ENCODE measurements around the gene KARS1.

The KARS1 gene

DNA sequence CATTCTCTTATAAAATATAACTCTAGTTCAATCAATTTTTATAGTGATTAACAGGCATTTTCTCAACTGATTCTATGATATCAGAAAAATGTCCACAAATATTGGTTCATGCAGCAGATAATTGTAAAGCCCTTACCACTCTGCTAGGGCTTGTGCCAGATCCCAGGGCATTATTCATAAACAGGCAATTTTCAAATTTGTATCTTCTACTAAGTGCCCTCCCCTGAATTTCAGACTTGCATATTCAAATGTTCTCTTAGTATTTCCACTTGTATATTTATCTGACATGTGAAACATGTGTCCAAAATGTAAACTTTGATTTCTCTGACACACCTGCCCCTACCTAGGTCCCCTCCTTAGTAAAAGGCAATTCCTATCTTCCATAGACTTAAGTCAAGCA, 20.0 kb upstream of the KARS1 start:
- TF ChIP-seq, protein P1, sequence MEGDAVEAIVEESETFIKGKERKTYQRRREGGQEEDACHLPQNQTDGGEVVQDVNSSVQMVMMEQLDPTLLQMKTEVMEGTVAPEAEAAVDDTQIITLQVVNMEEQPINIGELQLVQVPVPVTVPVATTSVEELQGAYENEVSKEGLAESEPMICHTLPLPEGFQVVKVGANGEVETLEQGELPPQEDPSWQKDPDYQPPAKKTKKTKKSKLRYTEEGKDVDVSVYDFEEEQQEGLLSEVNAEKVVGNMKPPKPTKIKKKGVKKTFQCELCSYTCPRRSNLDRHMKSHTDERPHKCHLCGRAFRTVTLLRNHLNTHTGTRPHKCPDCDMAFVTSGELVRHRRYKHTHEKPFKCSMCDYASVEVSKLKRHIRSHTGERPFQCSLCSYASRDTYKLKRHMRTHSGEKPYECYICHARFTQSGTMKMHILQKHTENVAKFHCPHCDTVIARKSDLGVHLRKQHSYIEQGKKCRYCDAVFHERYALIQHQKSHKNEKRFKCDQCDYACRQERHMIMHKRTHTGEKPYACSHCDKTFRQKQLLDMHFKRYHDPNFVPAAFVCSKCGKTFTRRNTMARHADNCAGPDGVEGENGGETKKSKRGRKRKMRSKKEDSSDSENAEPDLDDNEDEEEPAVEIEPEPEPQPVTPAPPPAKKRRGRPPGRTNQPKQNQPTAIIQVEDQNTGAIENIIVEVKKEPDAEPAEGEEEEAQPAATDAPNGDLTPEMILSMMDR (IDR thresholded peaks at IDR 0.05; ENCODE audit: borderline replicate concordance, control extremely low read depth, extremely low read depth, insufficient read depth, missing control alignments), result no peak
- no peak for DNase-seq (ENCODE audit: low spot score)
- in situ Hi-C loops (cut with MboI; ENCODE audit: low sequenced_read_pairs, unreplicated experiment), result no loop called here

DNA sequence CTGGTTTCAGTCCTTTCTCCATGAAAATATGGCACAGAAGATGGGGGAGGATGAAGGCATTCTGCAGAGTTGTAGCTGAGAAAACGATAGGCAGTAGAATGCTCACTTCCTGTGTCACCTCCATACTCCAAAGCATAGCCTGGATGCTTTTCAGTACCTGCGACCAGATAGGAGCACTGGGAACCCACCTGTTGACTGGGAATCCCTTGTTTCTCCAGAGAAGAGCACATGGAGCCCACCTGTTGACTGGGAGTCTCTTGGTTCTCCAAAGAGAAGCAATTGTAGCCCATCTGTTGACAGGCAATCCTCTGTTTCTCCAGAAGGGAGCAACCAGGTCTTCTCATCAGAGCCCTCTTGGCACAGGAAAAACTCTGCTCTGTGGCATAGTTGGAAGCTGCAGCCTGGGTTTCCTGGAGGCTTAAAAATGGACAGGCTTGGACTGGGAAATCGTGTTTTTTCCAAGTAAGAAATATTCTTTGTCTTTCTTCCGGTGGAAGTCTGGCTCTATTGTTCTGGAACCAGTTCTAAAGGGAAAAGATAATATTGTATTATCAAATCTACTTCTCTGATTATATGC, 13.3 kb upstream of the KARS1 start:
- TF ChIP-seq, protein P1 (IDR thresholded peaks at IDR 0.05; ENCODE audit: borderline replicate concordance, control extremely low read depth, extremely low read depth, insufficient read depth, missing control alignments), result no peak
- no peak for DNase-seq (ENCODE audit: low spot score)
- in situ Hi-C loops (cut with MboI; ENCODE audit: low sequenced_read_pairs, unreplicated experiment), result no loop called here

DNA sequence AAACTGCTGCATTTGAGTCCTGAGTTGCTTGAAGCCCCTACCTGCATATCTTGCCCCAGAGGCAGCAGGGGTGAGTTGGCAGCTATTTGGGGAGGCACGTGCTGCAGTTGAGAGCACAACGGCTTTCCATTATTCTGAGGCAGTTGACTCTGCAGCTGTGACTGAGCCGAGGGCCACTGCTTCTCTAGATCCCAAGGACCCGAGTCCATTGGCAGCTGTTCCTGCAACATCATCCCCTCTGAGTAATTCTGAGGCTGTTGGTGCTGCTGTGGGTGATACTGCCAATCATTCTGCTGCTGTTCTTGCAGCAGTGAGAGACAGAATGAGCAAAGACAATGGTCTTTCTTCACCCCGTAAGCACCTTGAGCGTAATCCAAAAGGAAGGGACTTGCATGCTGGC, 12.9 kb upstream of the KARS1 start:
- TF ChIP-seq, protein P1 (IDR thresholded peaks at IDR 0.05; ENCODE audit: borderline replicate concordance, control extremely low read depth, extremely low read depth, insufficient read depth, missing control alignments), result no peak
- in situ Hi-C loops (cut with MboI; ENCODE audit: low sequenced_read_pairs, unreplicated experiment), result no loop called here
- DNase-seq (ENCODE audit: low spot score), result no peak

GRCh38 chr16:75658175-75658574, 10.7 kb upstream of the KARS1 start:
- no peak for DNase-seq (ENCODE audit: low spot score)
- in situ Hi-C loops (cut with MboI; ENCODE audit: low sequenced_read_pairs, unreplicated experiment), result no loop called here
- TF ChIP-seq, protein P1 (IDR thresholded peaks at IDR 0.05; ENCODE audit: borderline replicate concordance, control extremely low read depth, extremely low read depth, insufficient read depth, missing control alignments), result no peak

GRCh38 chr16:75653922-75654321, 6.5 kb upstream of the KARS1 start:
- in situ Hi-C loops (cut with MboI; ENCODE audit: low sequenced_read_pairs, unreplicated experiment), result no loop called here
- no peak for DNase-seq (ENCODE audit: low spot score)
- TF ChIP-seq, protein P1 (IDR thresholded peaks at IDR 0.05; ENCODE audit: borderline replicate concordance, control extremely low read depth, extremely low read depth, insufficient read depth, missing control alignments), result no peak

DNA sequence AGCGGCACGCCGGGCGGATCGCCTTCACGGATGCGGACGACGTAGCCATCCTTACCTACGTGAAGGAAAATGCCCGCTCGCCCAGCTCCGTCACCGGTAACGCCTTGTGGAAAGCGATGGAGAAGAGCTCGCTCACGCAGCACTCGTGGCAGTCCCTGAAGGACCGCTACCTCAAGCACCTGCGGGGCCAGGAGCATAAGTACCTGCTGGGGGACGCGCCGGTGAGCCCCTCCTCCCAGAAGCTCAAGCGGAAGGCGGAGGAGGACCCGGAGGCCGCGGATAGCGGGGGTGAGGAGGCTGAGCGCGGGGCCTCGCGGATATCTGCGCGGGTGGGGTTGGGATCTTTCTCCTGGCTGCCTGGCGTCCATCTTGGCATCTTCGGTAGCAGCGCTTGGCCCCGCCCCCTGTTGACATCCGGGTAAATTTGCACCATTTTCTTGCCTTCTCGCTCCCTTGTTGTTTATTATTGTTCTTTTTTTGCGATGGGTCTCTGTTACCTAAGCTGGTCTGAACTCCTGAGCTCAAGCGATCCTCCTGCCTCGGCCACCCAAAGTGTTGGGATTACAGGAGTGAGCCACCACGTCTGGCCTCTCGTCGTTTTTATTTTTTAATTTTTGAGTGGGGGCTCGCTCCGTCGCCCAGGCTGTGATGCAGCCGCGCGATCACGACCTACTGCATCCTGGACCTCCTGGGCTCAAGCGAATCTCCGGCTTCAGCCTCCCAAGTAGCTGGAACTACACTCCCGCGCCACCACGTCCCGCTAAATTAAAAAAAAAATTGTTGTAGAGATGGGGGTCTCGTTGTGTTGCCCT, 1.0 kb upstream of the KARS1 start:
- peak; percentile 83 for DNase-seq (ENCODE audit: low spot score)
- TF ChIP-seq, protein P1 (IDR thresholded peaks at IDR 0.05; ENCODE audit: borderline replicate concordance, control extremely low read depth, extremely low read depth, insufficient read depth, missing control alignments), result no peak
- in situ Hi-C loops (cut with MboI; ENCODE audit: low sequenced_read_pairs, unreplicated experiment), result loop anchor here (10.0 kb wide), 1 partner anchor 116 kb away; no protein-coding TSS in a partner anchor

All from GM13976 (cell line).